Hematopoietic multipotent progenitor cell (in vitro differentiated cells): ENCODE measurements around the gene SUSD3. TPM values are rescaled to one million over a fixed set of nuclear protein-coding genes. Genes with fewer than 3 reads are reported as not detected.

ENCODE experiments used
- DNase-seq, 3 donors: peaks; one replicate each; pipeline ENCODE4 v3.0.0-alpha.2; 2011 to 2015; ENCODE audit warnings: low read depth in 2 of 3, low spot score in 2 of 3
- total RNA-seq: library from RNA; depleted of rRNA; stranded (reverse); fragments of >200 nt; gene quantifications from one replicate; pipeline ENCODE4 v1.2.3, GENCODE V29; 2012

The SUSD3 gene
- total RNA-seq, 1 donor, result 28.0 TPM

DNA sequence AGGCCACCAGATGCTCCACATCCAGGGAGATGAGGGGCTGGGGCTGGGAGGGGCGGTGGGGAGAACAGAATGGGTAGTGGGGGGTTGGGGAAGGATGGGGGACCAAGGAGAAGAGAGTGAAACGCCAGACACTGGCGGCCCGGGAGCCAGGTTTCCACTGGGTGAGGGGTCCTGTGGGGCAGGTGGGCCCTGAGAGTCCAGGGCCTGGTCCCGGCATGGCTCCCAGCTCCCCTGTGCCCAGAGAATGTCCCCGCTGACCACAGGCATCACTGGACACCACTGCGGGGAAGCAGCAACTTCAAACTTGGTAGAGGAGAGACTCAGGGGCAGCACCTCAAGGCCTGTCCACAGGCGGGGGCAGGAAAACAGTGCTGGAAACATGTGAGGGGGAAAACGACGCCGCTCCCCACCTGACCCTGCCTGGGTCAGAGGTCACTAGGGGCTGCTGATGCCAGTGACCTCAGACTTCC is 62.4 kb downstream of the SUSD3 start:
- no peak for DNase-seq

DNA sequence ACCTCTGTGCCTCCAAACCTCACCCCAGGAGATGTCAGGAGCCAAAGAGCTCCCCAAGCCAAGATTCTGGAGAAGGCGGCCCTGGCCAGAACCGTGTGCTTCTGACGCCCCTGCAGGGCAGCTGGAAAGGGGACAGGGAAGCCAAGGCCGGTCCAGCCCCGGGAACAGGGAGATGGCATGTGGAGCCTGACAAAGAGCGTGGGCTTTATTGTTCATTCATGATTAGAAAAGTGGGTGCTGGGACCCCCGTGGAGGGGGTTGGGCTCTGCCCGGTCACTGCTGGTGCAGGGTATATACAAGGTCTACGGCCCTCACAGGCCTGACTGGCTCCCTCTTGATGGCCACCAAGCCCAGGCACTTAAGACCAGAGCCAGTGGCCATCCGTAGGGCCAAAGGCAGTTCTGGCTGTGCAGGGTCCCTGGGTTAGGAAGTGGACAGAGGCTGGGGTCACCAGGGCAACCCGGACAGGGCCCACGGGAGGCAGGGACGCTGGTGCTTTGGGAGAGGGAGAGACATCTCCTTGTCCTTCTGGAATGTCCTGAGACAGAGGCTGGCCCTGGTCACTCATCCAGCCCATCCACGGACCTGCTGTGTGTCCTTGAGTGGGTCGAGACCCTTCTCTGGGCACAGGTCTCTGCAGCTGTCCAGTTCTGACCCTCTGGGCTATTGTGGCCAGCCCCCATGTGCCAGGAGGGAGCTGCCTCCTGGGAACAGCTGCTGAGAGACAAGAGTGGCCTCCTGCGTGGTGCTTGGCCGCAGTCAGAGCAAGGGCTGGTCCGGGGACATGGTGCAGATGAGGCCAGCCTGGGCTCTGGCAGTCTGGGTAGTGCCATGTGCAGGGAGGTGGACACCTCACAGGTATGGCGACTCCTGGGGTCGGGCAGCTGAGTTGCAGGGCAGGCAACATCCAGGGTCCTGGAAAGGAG is 63.1 kb downstream of the SUSD3 start:
- DNase-seq, result no peak

DNA sequence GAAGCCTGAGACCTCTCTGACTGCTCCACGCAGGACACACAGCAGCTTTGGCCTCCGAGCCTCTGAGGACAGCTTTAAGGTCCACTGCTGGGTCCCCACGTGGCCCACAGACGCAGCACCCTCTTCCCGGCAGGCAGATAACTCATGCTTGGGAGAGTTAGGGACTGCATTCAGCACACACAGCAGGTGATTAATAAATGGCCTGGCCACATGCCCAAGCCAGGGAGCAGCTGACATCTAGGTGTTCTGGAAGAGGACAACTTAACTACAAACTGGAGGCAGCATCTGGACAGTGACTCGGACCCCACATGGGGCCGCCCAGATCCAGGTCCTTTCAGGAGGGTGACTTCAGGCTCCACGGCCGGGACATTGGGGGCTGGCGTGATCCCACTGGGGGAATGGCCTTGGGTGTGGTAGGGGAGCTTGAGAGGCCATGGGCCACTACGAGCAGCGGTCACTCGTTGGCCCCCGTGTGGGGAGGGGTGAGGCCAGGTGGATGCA is 64.3 kb downstream of the SUSD3 start:
- DNase-seq, result no peak

DNA sequence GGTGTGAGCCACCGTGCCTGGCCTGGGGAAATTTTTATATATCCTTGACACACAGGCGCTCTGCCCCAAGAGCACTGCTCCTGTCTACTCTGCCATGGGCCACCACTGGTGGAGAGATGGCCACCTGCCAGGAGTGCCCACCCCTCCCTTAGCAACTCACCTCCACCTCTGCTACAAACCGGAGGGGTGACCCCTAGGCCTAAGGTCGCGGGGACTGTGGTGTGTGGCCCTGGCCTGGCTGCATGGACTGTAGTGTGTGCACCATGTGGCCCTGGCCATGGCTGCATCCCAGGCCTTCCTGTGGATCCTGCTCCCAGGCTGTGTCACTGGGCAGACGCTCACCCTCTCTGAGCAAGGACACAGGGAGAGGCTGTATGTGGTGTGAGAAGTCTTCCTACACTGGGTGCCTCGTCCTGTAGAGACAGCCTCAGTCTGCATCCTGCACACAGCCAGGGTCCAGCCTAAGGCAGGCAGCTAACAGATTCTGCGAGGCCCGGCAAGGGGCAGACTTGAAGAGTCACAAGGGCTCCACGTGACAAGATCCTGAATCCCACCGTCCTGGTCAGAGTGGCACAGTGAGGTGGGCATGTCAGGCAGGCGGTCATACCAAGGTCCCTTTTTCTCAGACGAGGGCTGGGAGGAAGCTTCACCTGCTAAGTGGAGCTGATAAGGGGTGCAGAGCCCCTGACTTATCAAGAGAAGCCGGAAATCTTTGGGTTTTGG is 65.2 kb downstream of the SUSD3 start:
- DNase-seq, result no peak

DNA sequence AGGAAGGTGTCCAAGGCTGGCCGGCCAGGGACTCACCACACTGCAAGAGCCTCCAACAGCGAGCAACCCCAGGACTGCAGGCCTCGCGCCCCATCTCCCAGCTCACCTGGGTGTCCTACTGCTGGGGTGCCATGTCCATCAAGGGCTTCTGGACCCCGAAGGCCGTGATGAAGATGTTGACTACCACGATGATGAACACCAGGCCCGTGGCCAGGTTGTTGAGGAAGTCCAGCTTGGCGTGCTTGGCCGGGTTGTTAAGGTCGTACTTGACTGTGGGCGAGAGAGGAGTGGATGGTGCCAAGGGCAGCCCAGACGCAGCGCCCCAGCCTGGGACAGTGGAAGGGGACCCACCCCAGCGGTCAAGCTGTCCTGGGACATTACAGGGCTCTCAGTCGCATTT is 66.3 kb downstream of the SUSD3 start:
- DNase-seq, result no peak

DNA sequence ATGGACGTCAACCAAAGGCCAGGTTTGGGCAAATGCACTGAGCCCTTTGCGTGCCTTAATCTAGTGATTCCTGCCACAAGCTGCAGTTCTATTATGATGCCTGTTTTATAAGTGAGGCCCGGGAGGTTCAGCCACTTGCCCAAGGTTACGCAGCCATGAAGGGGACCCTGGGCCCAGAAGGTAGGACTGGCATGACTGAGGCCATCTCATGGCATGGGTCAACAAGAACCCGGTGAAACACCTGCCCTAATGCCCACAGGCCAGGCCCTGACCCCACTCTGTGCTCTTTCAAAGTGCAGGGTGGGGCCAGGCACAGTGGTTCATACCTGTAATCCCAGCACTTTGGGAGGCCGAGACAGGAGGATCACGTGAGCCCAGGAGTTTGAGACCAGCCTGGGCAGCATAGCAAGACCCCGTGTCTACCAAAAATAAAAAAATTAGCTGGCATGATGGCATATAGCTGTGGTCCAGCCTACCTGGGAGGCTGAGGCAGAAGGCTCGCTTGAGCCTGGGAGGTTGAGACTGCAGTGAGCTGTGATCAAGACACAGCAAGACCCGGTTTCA is 66.9 kb downstream of the SUSD3 start:
- no peak for DNase-seq

DNA sequence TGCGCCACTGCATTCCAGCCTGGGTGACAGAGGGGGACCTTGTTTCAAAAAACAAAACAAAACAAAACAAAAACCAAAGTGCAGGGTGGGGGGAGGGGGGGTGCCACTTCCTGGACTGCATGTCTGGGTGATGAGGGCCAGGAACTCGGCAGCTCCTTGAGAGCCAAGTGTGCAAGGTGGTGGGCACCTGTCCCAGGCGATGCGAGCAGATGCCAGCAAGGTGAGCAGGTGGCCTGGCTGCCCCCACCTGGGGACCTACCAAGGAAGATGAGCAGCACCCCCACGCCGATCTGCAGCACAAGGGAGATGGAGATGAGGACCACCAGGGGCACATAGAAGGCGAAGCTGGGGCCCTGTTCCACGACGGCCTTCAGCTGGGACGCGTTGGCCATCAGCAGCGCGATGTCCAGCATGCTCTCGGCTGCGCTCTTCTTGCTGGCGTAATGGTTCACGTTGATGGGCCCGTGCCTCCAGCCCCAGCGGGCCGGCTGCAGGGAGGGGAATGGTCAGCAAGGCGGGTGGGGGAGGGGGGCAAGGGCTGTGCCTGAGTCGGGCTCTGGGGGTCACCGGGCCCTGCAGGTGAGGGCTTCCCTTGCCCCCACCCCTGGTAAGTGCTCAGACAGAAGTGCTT is 67.8 kb downstream of the SUSD3 start:
- no peak for DNase-seq

DNA sequence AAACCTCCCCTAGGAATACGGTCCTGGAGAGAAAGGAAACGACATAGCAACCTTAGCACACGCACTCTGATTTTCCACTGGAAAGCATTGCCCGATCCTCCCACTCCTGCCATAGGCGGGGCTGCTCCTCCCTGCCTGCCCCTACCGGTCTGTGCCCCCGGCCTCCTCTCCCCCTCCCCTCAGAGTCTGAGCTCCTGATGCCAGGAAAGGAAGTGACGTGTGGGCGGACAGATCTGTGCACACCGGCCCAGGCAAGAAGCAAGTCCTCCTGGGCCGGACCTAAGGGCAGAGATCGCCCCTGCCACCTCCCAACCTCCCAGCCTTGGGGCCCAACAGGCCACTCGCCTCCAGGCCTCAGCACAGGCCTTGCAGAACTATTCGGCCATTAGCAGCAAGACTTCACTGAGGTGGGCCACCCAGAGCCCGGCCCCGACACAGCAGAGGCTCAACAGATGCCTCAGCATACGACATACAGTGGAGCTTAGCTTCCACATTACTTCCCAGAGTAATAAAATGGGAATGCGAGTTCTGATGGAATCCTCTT is 68.4 kb downstream of the SUSD3 start:
- no peak for DNase-seq

DNA sequence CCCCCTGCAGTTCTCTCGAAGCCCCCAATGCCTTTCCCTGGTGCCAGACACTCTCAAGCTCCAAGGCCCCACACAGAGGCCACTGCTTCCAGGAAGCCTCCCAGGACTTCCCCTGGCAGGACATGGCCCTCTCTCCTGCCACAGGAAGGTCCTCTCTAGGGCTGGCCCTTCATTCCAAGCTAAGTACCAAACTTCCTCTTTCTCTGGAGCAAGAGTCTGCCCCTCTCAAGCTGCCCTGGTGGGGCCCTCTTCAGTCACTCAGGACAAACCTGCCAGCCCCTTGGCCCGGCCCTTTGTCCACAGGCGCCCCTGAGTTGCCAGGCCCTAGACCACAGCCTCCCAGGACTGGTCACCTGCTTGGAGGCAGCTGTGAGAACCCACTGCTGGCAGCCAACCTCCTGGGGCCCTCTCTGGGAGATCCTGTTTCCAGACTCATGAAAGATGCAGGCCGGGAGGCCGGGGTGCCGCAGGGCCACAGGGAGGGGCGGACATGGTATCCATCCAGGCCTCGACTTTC is 69.0 kb downstream of the SUSD3 start:
- DNase-seq, result no peak

DNA sequence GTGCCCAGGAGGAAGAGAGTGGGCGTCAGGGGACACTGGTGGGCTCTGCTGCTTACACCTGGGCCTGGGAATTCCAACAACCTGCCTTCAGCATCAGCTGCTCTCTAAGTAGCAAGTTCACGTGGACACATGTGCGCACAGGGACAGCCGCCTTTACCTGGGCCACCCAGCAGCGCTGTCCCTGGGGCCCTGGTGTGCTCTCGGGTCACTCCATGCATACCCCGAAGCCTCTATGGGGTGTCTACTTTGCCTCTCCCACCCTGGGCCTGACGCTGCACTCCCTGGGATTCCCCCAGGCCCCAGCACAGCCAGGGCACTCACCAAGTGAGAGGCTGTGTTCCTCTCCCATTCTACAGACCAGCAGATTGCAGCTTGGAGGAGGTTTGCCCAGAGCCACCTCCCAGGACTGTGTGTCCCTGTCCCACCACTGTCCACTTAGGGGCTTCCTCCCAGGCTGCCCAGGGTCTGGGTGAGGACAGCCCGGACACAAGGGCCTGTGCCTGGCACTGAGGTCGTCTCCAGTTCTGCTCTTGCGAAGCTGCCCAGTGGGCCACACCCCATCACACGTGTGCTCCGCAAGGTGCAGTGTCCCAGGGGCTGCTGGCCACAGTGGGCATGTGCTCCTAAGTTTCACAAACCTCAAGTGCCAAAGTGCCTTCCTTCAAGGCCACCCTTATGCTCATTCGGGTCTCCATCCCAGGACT is 69.7 kb downstream of the SUSD3 start:
- no peak for DNase-seq

DNA sequence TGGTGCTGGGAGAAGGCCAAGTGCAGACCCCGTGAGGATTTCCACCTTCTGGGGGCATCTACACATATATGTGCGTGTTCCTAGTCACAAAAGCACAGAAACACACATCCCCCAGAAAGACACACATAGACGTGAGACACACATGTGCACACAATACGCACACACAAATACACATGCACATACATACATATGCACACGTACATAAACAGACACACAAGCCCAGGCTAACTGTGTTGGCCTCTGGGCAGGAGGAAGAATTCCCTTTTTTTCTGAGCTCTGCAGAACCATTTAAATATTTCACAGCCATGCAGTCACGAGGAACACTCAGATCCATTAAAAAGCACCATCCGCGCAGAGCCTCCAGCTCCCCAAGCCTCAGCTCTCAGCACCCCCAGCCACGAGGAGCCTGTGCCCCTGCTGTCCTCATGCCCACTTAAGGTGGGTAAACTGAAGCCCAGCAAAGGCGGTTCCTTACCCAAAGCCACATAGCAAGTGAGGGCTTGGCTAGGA is 70.3 kb downstream of the SUSD3 start:
- DNase-seq, result no peak

DNA sequence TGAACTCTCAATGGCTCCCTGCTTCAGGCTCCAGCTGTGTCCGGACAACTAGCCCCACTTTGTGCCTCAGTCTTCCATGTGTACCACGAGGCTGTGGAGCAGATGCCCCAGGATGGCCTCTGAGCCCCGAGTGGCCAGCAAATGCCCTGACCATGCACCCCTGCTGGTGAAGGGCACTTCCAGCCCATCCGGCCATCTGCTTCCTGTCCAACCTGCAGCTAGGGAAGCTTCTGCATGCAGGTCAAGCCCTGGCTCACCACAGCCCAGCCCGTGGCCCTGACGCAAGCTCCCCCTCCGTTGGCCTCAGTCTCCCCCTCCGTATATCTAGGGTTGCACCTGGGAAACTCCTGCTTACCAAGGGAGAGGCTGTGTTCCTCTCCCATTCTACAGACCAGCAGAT is 70.8 kb downstream of the SUSD3 start:
- no peak for DNase-seq

DNA sequence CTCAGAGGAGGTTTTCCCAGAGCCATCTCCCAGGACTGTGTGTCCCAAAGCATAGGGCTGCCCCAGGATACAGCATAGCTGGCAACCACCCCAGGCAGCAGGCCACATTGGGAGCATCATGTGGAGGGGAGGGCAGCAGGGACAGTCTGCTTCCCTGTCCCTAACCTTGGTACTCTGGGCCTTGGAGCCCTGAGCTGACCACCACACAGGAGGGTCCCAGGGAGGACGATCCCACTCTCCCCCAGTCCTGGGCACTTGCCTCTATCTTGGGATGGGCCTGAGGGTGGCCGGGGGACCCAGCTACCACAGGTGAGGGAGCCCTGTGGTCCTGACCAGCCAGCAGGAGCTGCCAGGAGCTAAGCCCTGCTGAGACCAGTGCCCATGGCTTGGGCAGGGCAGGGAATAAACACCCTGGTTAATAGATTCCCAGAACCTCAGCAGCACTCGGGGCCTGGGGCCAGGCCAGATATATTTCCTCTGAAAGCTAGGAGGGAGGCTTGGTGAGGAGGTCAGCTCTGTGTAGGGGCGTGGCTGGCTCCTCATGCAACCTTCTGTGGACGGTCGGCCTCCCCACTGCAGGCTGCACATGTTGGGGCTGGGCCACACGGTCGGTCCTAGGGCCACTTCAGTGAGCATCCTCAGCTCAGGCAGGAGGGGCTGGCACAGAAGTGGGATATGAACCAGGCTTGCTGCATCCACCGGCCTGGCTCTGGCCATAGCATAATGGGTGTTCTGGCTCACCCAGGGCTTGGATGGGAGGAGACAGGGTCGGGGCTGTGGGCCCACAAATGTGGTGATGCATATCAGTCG is 71.4 kb downstream of the SUSD3 start:
- no peak for DNase-seq

DNA sequence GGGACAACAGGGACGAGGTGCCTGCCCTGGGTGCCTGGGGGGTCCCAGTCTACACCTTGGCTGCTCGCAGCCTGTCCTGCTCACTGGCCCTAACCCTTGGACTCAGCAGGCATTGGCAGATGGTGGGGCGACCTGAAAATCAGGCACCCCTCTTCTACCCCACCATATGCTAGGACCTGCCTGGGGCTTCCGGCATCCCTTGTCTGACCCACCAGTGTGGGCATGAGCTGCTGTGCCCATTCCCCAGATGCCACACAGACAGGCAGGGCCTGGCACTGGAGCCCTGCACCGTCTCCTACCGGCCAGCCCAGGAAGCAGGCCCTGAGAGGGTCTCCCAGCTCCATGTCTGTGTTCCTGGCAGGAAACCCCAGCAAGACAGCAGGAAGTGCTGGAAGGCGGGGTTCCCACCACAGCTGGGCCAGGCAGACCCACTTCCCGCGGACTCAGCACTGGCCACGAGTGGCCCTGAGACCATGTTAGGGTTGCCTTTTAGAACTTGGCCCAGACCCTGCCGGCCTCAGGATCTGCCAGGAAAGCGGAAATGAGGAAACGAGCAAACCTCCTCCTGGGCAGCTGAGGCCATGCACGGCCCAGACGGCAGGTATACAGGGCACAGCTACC is 72.5 kb downstream of the SUSD3 start:
- no peak for DNase-seq

DNA sequence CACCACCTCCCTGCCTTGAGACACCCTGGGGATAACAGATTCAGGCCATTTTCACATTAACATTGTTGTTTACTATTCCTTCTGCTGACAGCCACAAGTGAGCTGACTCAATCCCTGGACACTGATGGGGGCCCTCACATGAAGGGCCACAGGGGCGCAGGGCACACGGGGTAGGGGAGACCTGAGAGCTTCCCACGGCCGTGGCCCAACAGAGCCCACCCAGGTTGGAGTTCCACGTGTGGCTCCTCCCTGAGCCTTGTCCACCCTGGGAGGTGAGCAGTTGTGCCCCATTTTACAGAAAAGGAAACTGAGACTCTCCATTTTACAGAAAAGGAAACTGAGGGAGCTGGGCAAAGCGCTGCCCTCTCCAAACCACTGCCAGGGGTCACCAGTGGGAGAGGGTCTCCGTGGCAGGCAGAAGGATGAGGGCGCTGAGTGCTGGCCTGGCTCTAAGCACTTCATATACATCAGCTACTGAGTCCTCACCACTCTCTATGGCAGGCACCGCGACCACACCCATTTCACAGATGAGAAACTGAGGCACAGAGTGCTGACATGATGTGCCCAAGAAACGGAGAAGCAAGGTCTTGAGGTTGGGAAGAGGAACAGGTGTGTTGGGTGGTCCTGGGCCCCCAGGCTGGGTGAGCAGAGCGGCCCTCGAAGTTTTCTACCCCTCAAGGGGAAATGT is 73.2 kb downstream of the SUSD3 start:
- DNase-seq, result no peak

DNA sequence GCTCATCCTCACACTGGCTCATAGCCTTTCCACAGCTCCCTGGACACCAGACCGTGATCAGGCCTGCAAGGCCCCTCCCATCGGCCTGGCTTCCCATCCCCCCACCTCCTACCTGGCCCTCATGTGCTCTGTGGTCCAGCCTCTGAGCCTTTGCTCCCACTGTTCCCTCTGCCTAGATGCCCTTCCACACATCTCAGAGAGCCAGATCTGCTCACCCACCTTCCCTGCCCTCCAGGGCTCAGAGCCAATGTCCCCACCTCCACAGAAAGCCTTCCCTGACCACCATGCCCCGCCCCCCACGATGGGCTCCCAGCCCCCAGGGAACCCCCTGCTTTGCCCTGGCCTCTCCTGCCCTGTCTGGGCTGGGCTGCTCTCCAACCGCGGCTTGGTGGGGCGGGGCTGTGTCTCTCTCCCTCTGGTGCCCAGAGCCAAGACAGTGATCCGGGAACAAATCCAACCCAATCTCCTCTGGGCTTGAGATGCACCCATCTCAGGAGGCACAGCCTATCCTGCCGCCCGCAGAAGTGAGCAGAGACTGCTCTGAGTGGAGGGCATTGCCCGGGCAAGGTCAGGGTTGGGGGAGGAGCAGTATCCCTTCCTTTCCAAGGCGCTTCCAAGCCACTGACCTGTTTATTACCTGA is 73.9 kb downstream of the SUSD3 start:
- no peak for DNase-seq
